Transverse colon (tissue), 4 donors: ENCODE results near the gene GOLGA6A.

Experiments
- CTCF ChIP-seq, 5 experiments: fragments of 200-600 bp in 3 of 5; fragments of 450-650 bp in 2 of 5; sonication (generic) in 3 of 5; IDR thresholded peaks; 1 replicate in 2 of 5; 2 replicates in 3 of 5; pipeline ENCODE4 v1.5.1; 2016 to 2017; ENCODE audit warnings: antibody characterized with exemption in 5 of 5, inconsistent platforms in 3 of 5, mild to moderate bottlenecking in 2 of 5, moderate library complexity in 1 of 5
- EP300 ChIP-seq: sonication (generic); formaldehyde crosslinking; IDR thresholded peaks from one replicate; pipeline ENCODE4 v1.6.1; 2017; ENCODE audit warnings: antibody characterized with exemption, low read depth
- POLR2A ChIP-seq: fragments of 450-650 bp; IDR thresholded peaks from one replicate; pipeline ENCODE4 v1.6.1; 2016; ENCODE audit warnings: antibody characterized with exemption, mild to moderate bottlenecking, moderate library complexity
- POLR2AphosphoS5 ChIP-seq, 3 donors: sonication (generic); formaldehyde crosslinking; IDR thresholded peaks; one replicate each; pipeline ENCODE4 v1.6.1; 2016; ENCODE audit warnings: antibody characterized with exemption in 3 of 3

GRCh38 chr15:74038707-74039655 is 43.4 kb downstream of the GOLGA6A start:
- no peak for TF ChIP-seq POLR2AphosphoS5 (IDR thresholded peaks at IDR 0.05)
- no peak for TF ChIP-seq CTCF (IDR thresholded peaks at IDR 0.05)
- TF ChIP-seq POLR2A: no peak
- no peak for TF ChIP-seq EP300
